Measurements from ENCODE around the gene WASF1.

Gene WASF1

GRCh38 chr6:110179406-110180227, at the start of gene WASF1:
WASF1 (minus strand) TSS chr6:110179670; CDS start chr6:110127601, 52,069 bp downstream.
- DNase-seq, result peak; percentile 97

- no peak for DNase-seq
Measured at GRCh38 chr6:110226261-110226660, 46.8 kb upstream of the WASF1 start.

- no peak for DNase-seq
Measured at GRCh38 chr6:110221738-110222137, 42.3 kb upstream of the WASF1 start.

- no peak for DNase-seq
Measured at GRCh38 chr6:110217266-110217665, 37.8 kb upstream of the WASF1 start.

- no peak for DNase-seq
Measured at GRCh38 chr6:110216140-110216539, 36.7 kb upstream of the WASF1 start.

- DNase-seq, result no peak
Measured at GRCh38 chr6:110214338-110214737, 34.9 kb upstream of the WASF1 start.

- DNase-seq, result no peak
Measured at GRCh38 chr6:110211753-110212152, 32.3 kb upstream of the WASF1 start.

GRCh38 chr6:110207652-110208051, 28.2 kb upstream of the WASF1 start:
- DNase-seq, result no peak

GRCh38 chr6:110201151-110201884, 21.8 kb upstream of the WASF1 start:
- DNase-seq, result no peak

- DNase-seq, result no peak
Measured at GRCh38 chr6:110198561-110198960, 19.1 kb upstream of the WASF1 start.

GRCh38 chr6:110196874-110197273, 17.4 kb upstream of the WASF1 start:
- no peak for DNase-seq

GRCh38 chr6:110195639-110196038, 16.2 kb upstream of the WASF1 start:
- no peak for DNase-seq

- DNase-seq, result no peak
Measured at GRCh38 chr6:110191477-110191876, 12.0 kb upstream of the WASF1 start.

- DNase-seq, result no peak
Measured at GRCh38 chr6:110190726-110191125, 11.3 kb upstream of the WASF1 start.

- no peak for DNase-seq
Measured at GRCh38 chr6:110188791-110189190, 9.3 kb upstream of the WASF1 start.

GRCh38 chr6:110185879-110186278, 6.4 kb upstream of the WASF1 start:
- DNase-seq, result no peak

- no peak for DNase-seq
Measured at GRCh38 chr6:110183292-110183885, 3.9 kb upstream of the WASF1 start.

- DNase-seq, result no peak
Measured at GRCh38 chr6:110181131-110182030, 1.9 kb upstream of the WASF1 start.

GRCh38 chr6:110180228-110181008, 948 bp upstream of the WASF1 start, which contains the start of gene CDC40:
CDC40 (plus strand) TSS chr6:110180427; CDS start chr6:110180445, 18 bp downstream.
- DNase-seq, result peak; percentile 32

GRCh38 chr6:110178626-110179405, 654 bp downstream of the WASF1 start:
- peak; percentile 83 for DNase-seq

All from NCI-H1092 treated with DMSO at 0.1 percent for 48 hours (cell line).